HepG2 (cell line): Measurements from ENCODE around the gene PDLIM5.

Experiments used
- MYC ChIP-seq: sonication (generic); formaldehyde crosslinking; IDR thresholded peaks from 2 replicates; pipeline ENCODE4 v1.9.0; 2021; ENCODE audit warnings: missing genetic modification reagents, borderline replicate concordance
- ZNF567 ChIP-seq: sonication (generic); formaldehyde crosslinking; IDR thresholded peaks from 2 replicates; pipeline ENCODE4 v1.8.1; 2023; ENCODE audit warnings: mild to moderate bottlenecking, missing genetic modification reagents, borderline replicate concordance

DNA sequence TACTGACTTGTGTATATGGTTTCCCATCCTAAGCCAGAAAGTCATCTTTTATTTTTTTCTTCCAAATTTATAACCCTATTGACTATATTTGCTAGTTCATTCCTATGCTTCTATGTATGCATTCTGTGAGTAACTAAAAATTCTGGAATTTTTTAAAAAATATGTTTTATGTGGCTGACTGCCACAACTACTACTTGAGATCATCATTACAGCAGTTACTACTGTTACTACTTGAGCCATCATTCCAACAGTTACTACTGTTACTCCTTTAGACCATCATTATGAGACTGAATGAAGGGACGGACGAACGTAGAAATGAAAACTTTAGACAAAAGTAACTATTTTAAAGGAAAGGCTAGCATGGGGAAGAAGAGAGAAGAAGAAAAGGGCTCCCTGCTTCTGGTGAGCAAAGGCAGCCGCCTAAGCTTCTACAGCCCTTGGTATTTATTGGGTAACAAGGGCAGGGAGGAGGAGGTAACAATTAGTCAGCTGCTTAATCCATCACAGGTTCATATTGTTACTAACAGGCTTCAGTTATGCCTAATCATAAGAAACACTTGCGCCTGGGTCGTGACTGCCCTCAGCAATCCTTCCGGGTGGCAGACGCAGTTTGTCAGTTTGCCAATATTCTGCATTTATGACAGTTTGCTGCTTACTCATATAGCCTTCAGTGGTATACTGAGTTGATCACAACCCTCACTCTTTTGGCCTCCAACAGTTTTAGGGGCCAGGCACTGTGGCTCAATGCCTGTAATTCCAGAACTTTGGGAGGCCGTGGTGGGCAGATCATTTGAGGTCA, 80.4 kb downstream of the PDLIM5 start:
- no peak for TF ChIP-seq ZNF567 (CRISPR knock-in tag)
- no peak for TF ChIP-seq MYC (CRISPR knock-in tag)
